Fibroblast of the conjunctiva (primary cell): ENCODE results near the gene CADM4.
A peak's percentile ranks its signal among the peaks of the same experiment; 100 is the strongest.

Source experiments
- DNase-seq: peaks from one replicate; pipeline ENCODE4 v3.0.0-alpha.2; 2010; ENCODE audit warnings: low read depth

The CADM4 gene

DNA sequence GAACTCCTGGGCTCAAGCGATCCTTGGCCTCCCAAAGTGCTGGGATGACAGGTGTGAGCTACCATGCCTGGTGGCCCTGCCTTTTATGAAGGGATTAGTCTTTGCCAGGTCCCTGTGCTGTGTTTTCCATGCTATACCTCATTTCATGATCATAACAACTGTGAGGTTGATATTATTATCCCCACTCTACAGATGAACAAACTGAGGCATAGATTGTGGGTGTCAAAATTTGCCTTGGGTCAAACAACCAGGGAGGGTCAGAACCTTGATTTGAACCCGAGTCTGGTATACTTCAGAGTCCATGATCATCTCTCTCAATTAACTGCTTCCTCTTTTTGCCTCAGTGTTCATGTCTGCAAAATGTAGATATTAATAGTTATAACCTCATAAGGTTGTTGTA is 57.2 kb downstream of the CADM4 start:
- no peak for DNase-seq

DNA sequence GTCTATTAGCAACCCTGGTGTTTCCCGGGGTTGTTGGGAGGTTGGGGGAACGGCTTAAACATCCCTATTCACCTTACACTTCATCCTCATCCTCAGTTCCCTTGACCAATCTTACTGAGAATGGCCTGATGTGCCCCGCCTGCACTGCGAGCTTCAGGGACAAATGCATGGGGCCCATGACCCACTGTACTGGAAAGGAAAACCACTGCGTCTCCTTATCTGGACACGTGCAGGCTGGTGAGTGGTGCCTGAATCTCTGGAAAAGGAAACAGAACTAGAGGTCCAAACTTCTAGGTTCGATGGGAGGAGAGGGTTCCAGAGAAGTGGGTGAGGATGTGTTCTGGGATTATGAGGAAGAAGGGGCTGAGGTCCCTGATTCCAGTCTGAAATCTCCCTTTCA is 58.2 kb downstream of the CADM4 start:
- DNase-seq, result no peak

DNA sequence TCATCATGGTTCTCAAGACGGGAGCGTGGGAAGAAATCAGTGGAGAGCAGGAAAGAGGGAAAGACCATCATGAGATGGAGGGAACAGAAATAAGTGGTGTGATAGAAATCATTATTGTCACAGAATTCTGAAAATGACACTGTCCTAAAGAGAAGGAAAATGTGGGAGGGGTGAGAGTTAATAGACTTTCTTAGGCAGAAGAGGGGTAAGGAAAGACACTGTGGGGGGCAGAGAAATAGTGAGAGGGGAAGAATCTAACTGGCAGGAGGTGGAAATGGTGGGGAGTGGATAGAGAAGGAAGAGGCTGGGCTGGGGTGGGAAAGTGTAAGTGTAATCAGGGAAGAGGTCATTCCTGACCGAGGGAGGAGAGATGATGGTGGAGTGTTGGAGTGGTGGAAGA is 60.9 kb downstream of the CADM4 start:
- no peak for DNase-seq

DNA sequence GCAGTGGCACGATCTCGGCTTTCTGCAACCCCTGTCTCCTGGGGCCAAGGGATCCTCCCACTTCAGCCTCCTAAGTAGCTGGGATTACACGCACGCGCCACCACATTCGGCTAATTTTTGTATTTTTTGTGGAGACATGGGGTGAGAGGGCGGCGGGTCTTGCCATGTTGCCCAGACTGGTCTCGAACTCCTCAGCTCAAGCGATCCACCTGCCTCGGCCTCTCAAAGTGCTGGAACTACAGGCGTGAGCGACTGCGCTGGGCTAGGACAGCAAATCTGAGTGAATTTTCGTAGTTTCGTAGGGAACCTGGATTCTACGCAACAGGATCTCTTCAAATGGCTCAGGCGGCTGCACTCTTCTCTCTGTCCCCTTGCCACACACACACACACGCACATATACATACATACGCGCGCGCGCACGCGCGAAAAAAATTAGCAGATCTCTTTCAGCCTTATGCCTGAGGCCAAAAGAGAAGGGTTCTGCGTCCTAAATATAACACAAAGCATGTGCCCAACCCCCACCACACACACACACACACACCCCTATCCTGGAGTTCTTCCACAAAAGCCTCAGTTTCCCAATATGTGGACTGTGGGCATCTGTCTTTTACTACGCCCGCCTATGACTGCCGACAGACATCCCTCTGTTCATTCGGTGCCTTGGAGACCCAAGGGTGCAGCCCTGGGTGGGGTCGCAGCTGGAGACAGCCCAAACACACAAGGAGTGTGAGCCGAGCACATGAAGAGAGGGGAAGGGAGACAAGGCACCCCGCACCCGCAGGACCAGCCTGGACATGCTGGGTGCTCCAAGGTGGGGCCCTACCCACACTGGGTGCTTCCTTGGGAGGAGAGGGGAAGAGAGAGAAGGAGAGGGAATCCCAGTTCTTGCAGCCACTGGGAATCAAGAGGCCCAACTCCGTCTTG is 63.4 kb downstream of the CADM4 start:
- no peak for DNase-seq

DNA sequence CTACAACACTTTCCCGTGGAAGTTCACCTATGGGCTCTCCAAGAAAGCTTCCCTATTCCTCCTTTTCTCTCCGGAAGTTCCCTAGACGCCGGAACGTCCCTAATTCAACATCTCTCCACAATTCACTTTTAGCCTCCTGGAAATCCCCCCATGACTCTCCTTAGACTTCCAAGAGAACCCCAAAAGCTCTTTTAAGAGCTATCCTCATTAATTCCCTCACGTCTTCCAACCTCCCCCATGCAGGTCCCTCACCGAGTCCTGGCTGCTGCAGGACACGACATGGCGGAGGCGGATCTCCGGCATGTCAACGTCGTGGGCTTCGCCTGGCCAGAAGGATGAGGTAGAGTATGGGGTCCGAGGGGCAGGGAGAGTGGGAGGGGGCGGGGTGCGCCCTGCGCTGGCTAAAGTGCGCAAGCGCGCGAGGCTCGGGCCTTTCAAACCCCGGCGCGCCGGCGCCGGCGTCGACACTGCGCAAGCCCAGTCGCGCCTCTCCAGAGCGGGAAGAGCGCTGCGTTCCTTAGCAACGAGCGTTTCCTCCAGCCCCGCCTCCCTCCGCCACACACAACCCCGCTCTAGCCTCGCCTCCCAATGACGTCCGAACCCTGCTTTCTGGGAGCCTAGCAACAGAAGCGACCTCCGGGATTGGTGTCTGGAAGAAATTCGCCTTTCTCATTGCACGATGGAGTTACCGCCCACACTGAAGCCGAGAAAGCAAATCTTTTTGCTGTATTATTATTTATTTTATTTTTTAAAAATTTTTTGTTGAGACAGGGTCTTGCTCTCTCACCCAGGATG is 64.3 kb downstream of the CADM4 start, which contains the start of the genes PINLYP and XRCC1:
Gene PINLYP (plus strand): TSS at position 646 of the 795 bp plus-strand sequence. CDS start 1,391 bp downstream, outside the sequence.
Gene XRCC1 (minus strand): TSS at position 372 of the 795 bp plus-strand sequence. CDS start 69 bp downstream, at position 303.
- peak; percentile 98 for DNase-seq

DNA sequence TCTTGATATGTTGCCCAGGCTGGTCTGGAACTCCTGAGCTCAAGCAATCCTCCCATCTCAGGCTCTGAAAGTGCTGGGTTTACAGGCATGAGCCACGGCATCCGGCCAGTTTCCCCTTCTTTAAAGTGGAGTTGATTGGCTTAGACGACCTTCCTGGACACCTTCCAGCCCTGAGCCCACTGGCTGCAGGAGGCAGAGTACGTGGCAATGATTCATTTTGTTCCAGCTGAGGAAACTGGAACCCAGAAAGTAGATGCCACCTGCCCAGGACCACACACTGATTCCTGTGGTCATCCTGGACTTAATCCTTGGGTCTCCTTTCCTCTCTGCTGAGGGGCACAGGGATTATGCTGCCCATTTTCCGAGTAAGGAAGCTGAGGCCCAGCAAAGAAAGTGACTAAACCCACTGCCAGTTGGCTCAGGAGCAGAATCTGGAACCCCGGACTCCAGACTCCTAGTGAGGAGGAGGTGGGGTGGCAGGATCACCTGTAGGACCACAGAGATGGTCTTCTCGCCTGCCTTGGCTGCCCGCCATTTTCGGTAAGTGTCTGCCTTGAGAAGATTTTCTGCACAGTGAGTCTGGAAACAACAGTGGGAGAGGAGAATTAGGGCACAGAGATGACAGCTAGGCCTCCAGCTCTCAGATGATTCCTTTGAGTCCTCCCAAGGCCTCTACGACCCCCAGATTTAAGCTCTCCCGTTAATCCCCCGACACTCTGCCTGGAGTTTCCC is 65.1 kb downstream of the CADM4 start:
- DNase-seq, result no peak
